Gastrocnemius medialis (tissue), 4 donors: ENCODE data around the gene COL1A1. TPM values are rescaled to one million over a fixed set of nuclear protein-coding genes. Genes with fewer than 3 reads are reported as not detected.

Experiments
- ATAC-seq, 2 donors: fragments of 150-250 bp; one replicate each; pipeline ENCODE4 v1.9.1; 2016
- DNase-seq, 2 donors: peaks; one replicate each; pipeline ENCODE4 v3.0.0-alpha.2; 2019
- H3K27ac ChIP-seq, 4 donors: fragments of 200-600 bp; sonication (generic); 1 replicate in 1 of 4; 2 replicates in 3 of 4; pipeline ENCODE4 v1.5.1; 2016 to 2018; ENCODE audit warnings: mild to moderate bottlenecking in 2 of 4, moderate library complexity in 1 of 4
- H3K27me3 ChIP-seq, 3 donors: fragments of 200-600 bp; sonication (generic) in 2 of 3; 1 replicate in 1 of 3; 2 replicates in 2 of 3; pipeline versions ENCODE4 v1.5.1 to v1.6.0; 2016 to 2019; ENCODE audit warnings: mild to moderate bottlenecking in 1 of 3, moderate library complexity in 1 of 3
- H3K36me3 ChIP-seq, 2 donors: fragments of 200-600 bp; sonication (generic) in 1 of 2; one replicate each; pipeline ENCODE4 v1.5.1; 2017 to 2018
- H3K4me1 ChIP-seq, 2 donors: fragments of 200-600 bp; sonication (generic) in 1 of 2; one replicate each; pipeline ENCODE4 v1.5.1; 2016 to 2017; ENCODE audit warnings: mild to moderate bottlenecking in 2 of 2
- H3K4me3 ChIP-seq, 4 donors: fragments of 200-600 bp; sonication (generic) in 3 of 4; 1 replicate in 1 of 4; 2 replicates in 3 of 4; pipeline ENCODE4 v1.5.1; 2016 to 2019; ENCODE audit warnings: mild to moderate bottlenecking in 2 of 4
- H3K9me3 ChIP-seq, 3 donors: fragments of 200-600 bp; sonication (generic) in 2 of 3; 1 replicate in 1 of 3; 2 replicates in 2 of 3; pipeline ENCODE4 v1.5.1; 2016 to 2019
- CTCF ChIP-seq, 5 experiments: fragments of 450-650 bp in 3 of 5; fragments of 200-600 bp in 2 of 5; sonication (generic) in 2 of 5; IDR thresholded peaks in 4 of 5; conservative IDR thresholded peaks in 1 of 5; 1 replicate in 4 of 5; 2 replicates in 1 of 5; pipeline ENCODE4 v1.5.1; 2016 to 2019; ENCODE audit warnings: antibody characterized with exemption in 5 of 5, mild to moderate bottlenecking in 3 of 5, moderate library complexity in 3 of 5
- POLR2A ChIP-seq, 2 donors: fragments of 450-650 bp; IDR thresholded peaks; one replicate each; pipeline ENCODE4 v1.6.1; 2017; ENCODE audit warnings: antibody characterized with exemption in 2 of 2, mild to moderate bottlenecking in 2 of 2, moderate library complexity in 2 of 2
- in situ Hi-C, 4 donors: fragments of 200-750 bp; cut with MboI; loops; one replicate each; pipeline versions ENCODE4 v1.15.0 to v1.8.0; 2017; ENCODE audit warnings: low sequenced_read_pairs in 4 of 4
- intact Hi-C: fragments of 100-400 bp; cut with DNase I; formaldehyde crosslinking; loops from one replicate; pipeline ENCODE4 v1.15.1; 2023; ENCODE audit warnings: low total_unique reads
- total RNA-seq, 4 donors: library from RNA; depleted of rRNA; stranded (reverse); fragments of >200 nt; gene quantifications; one replicate each; pipeline versions ENCODE4 v1.1.0 to v1.2.3, GENCODE V29; 2016

COL1A1 gene
- total RNA-seq, 4 donors from 2014 or later: 1.7 to 9.5 (median 5.1) TPM

- H3K9me3 ChIP-seq: no peaks in the 10 kb centered on the region
- H3K36me3 ChIP-seq: no peaks in the 10 kb centered on the region
- H3K4me3 ChIP-seq: no peak overlapping the region
- H3K4me1 ChIP-seq: no peaks in the 10 kb centered on the region
- DNase-seq: peak in 1 of 2 donors; percentile 61
- peak; percentile 45 to 52 for ATAC-seq
- in situ Hi-C loops: no loop called here
- no peaks in the 10 kb centered on the region for H3K27me3 ChIP-seq
- intact Hi-C loops: no loop called here
- peak overlapping the region in 3 of 4 donors; percentile 45 to 64 (median 51) for H3K27ac ChIP-seq
- no peak for TF ChIP-seq CTCF (IDR thresholded peaks at IDR 0.05 in 4 of 5, conservative IDR thresholded peaks at IDR 0.05 in 1 of 5)
- TF ChIP-seq POLR2A (IDR thresholded peaks at IDR 0.05): no peak
Observed at GRCh38 chr17:50184611-50185398, 16.6 kb downstream of the COL1A1 start.

GRCh38 chr17:50184064-50184463, 17.4 kb downstream of the COL1A1 start:
- in situ Hi-C loops (no loop called here), intact Hi-C loops (no loop called here)
- Histone ChIP-seq H3K27me3 (no peaks in the 10 kb centered on the region), H3K36me3 (no peaks in the 10 kb centered on the region), H3K4me1 (no peaks in the 10 kb centered on the region), H3K9me3 (no peaks in the 10 kb centered on the region), H3K27ac (peak overlapping the region in 2 of 4 donors; percentile 37 to 51), H3K4me3 (no peak overlapping the region)
- no peak for DNase-seq
- TF ChIP-seq POLR2A (IDR thresholded peaks at IDR 0.05) (no peak), CTCF (IDR thresholded peaks at IDR 0.05 in 4 of 5, conservative IDR thresholded peaks at IDR 0.05 in 1 of 5) (no peak)
- no peak for ATAC-seq

GRCh38 chr17:50183421-50183994, 17.9 kb downstream of the COL1A1 start:
- Histone ChIP-seq H3K27ac (peak overlapping the region in 2 of 4 donors; percentile 37 to 51), H3K9me3 (no peaks in the 10 kb centered on the region), H3K4me1 (peaks cover 0 to 4% of the 10 kb centered on the region in 2 donors), H3K27me3 (no peaks in the 10 kb centered on the region), H3K36me3 (no peaks in the 10 kb centered on the region), H3K4me3 (no peak overlapping the region)
- no peak for TF ChIP-seq CTCF (IDR thresholded peaks at IDR 0.05 in 4 of 5, conservative IDR thresholded peaks at IDR 0.05 in 1 of 5)
- no peak for TF ChIP-seq POLR2A (IDR thresholded peaks at IDR 0.05)
- DNase-seq (no peak), ATAC-seq (no peak)
- intact Hi-C loops (no loop called here), in situ Hi-C loops (no loop called here)

- Histone ChIP-seq H3K4me3 (no peak overlapping the region), H3K4me1 (peaks cover 4 to 10% of the 10 kb centered on the region in 2 donors), H3K27me3 (no peaks in the 10 kb centered on the region), H3K36me3 (no peaks in the 10 kb centered on the region), H3K27ac (peak overlapping the region in 1 of 4 donors; percentile 51), H3K9me3 (no peaks in the 10 kb centered on the region)
- no peak for DNase-seq
- intact Hi-C loops (no loop called here), in situ Hi-C loops (no loop called here)
- no peak for TF ChIP-seq POLR2A (IDR thresholded peaks at IDR 0.05)
- no peak for TF ChIP-seq CTCF (IDR thresholded peaks at IDR 0.05 in 4 of 5, conservative IDR thresholded peaks at IDR 0.05 in 1 of 5)
- no peak for ATAC-seq
Observed at GRCh38 chr17:50182783-50183420, 18.5 kb downstream of the COL1A1 start.
